Measurements from ENCODE around the gene NRP1.

Gene NRP1

GRCh38 chr10:33288127-33288526 lies 46.3 kb downstream of the NRP1 start:
- Histone ChIP-seq H2AK5ac (ENCODE audit: low read length) (no peak overlapping the region), H3K4me1 (ENCODE audit: control insufficient read depth in 1 of 2, insufficient read depth in 2 of 2, low read length in 2 of 2) (peaks cover 5% of the 10 kb centered on the region in 2 experiments), H2BK120ac (ENCODE audit: insufficient read depth, low read length, poor library complexity) (no peak overlapping the region), H4K8ac (ENCODE audit: low read depth, low read length) (no peak overlapping the region), H3K14ac (ENCODE audit: low read length) (no peak overlapping the region), H2BK5ac (ENCODE audit: low read depth, low read length, poor library complexity) (no peak overlapping the region), H3K4me2 (ENCODE audit: low read length) (no peak overlapping the region), H4K12ac (ENCODE audit: low read depth, low read length) (no peak overlapping the region), H3K79me1 (ENCODE audit: low read length) (peaks cover 8% of the 10 kb centered on the region), H3K18ac (ENCODE audit: low read length) (no peak overlapping the region), H3K27ac (ENCODE audit: low read depth, low read length) (no peak overlapping the region), H3K4ac (ENCODE audit: low read depth, low read length) (no peak overlapping the region), H3K9ac (ENCODE audit: low read length) (no peak overlapping the region), H3K79me2 (ENCODE audit: control insufficient read depth, insufficient read depth, low read length, poor library complexity) (no peaks in the 10 kb centered on the region), H3K4me3 (ENCODE audit: low read depth, low read length) (no peak overlapping the region), H2AFZ (ENCODE audit: insufficient read depth, low read length, poor library complexity) (no peak overlapping the region), H2BK12ac (ENCODE audit: low read length) (no peak overlapping the region), H3K36me3 (ENCODE audit: control insufficient read depth in 1 of 2, insufficient read depth in 2 of 2, low read length in 2 of 2) (peaks cover 0 to 3% of the 10 kb centered on the region in 2 experiments), H3K9me3 (ENCODE audit: insufficient read depth, low read depth, low read length) (no peaks in the 10 kb centered on the region), H3K23ac (ENCODE audit: low read length) (no peak overlapping the region), H4K91ac (ENCODE audit: low read depth, low read length) (no peak overlapping the region), H3K27me3 (ENCODE audit: insufficient read depth, low read length) (no peaks in the 10 kb centered on the region)
- WGBS (ENCODE audit: extremely low coverage, insufficient coverage, insufficient read length): no CpG with 5 or more reads among the region's 3 CpGs
- DNase-seq: no peak

- Histone ChIP-seq H4K12ac (ENCODE audit: low read depth, low read length) (no peak overlapping the region), H3K4ac (ENCODE audit: low read depth, low read length) (no peak overlapping the region), H3K79me2 (ENCODE audit: control insufficient read depth, insufficient read depth, low read length, poor library complexity) (no peaks in the 10 kb centered on the region), H3K79me1 (ENCODE audit: low read length) (peaks cover 8% of the 10 kb centered on the region), H2AK5ac (ENCODE audit: low read length) (no peak overlapping the region), H2BK120ac (ENCODE audit: insufficient read depth, low read length, poor library complexity) (no peak overlapping the region), H3K14ac (ENCODE audit: low read length) (no peak overlapping the region), H2AFZ (ENCODE audit: insufficient read depth, low read length, poor library complexity) (no peak overlapping the region), H2BK5ac (ENCODE audit: low read depth, low read length, poor library complexity) (no peak overlapping the region), H3K23ac (ENCODE audit: low read length) (no peak overlapping the region), H3K9ac (ENCODE audit: low read length) (no peak overlapping the region), H4K91ac (ENCODE audit: low read depth, low read length) (no peak overlapping the region), H3K4me1 (ENCODE audit: control insufficient read depth in 1 of 2, insufficient read depth in 2 of 2, low read length in 2 of 2) (peaks cover 5% of the 10 kb centered on the region in 2 experiments), H3K27ac (ENCODE audit: low read depth, low read length) (no peak overlapping the region), H2BK12ac (ENCODE audit: low read length) (no peak overlapping the region), H4K8ac (ENCODE audit: low read depth, low read length) (no peak overlapping the region), H3K4me2 (ENCODE audit: low read length) (no peak overlapping the region), H3K9me3 (ENCODE audit: insufficient read depth, low read depth, low read length) (no peaks in the 10 kb centered on the region), H3K27me3 (ENCODE audit: insufficient read depth, low read length) (no peaks in the 10 kb centered on the region), H3K4me3 (ENCODE audit: low read depth, low read length) (no peak overlapping the region), H3K36me3 (ENCODE audit: control insufficient read depth in 1 of 2, insufficient read depth in 2 of 2, low read length in 2 of 2) (peaks cover 0 to 3% of the 10 kb centered on the region in 2 experiments), H3K18ac (ENCODE audit: low read length) (no peak overlapping the region)
- WGBS (ENCODE audit: extremely low coverage, insufficient coverage, insufficient read length): no CpG with 5 or more reads among the region's 2 CpGs
- no peak for DNase-seq
Measured at GRCh38 chr10:33287112-33287511, 47.4 kb downstream of the NRP1 start.

GRCh38 chr10:33286157-33286934 lies 48.1 kb downstream of the NRP1 start:
- no peaks in the 10 kb centered on the region for H3K9me3 ChIP-seq (ENCODE audit: insufficient read depth, low read depth, low read length)
- no peak overlapping the region for H3K14ac ChIP-seq (ENCODE audit: low read length)
- no peak overlapping the region for H2BK120ac ChIP-seq (ENCODE audit: insufficient read depth, low read length, poor library complexity)
- H3K27ac ChIP-seq (ENCODE audit: low read depth, low read length): no peak overlapping the region
- peaks cover 0 to 3% of the 10 kb centered on the region in 2 experiments for H3K36me3 ChIP-seq (ENCODE audit: control insufficient read depth in 1 of 2, insufficient read depth in 2 of 2, low read length in 2 of 2)
- H2BK12ac ChIP-seq (ENCODE audit: low read length): no peak overlapping the region
- no peak overlapping the region for H2BK5ac ChIP-seq (ENCODE audit: low read depth, low read length, poor library complexity)
- WGBS (ENCODE audit: extremely low coverage, insufficient coverage, insufficient read length): no CpG with 5 or more reads among the region's 4 CpGs
- H4K8ac ChIP-seq (ENCODE audit: low read depth, low read length): no peak overlapping the region
- H3K4me1 ChIP-seq (ENCODE audit: control insufficient read depth in 1 of 2, insufficient read depth in 2 of 2, low read length in 2 of 2): peaks cover 2 to 3% of the 10 kb centered on the region in 2 experiments
- H3K4me3 ChIP-seq (ENCODE audit: low read depth, low read length): no peak overlapping the region
- H3K79me2 ChIP-seq (ENCODE audit: control insufficient read depth, insufficient read depth, low read length, poor library complexity): no peaks in the 10 kb centered on the region
- no peaks in the 10 kb centered on the region for H3K27me3 ChIP-seq (ENCODE audit: insufficient read depth, low read length)
- H3K4me2 ChIP-seq (ENCODE audit: low read length): no peak overlapping the region
- no peak overlapping the region for H2AFZ ChIP-seq (ENCODE audit: insufficient read depth, low read length, poor library complexity)
- H3K18ac ChIP-seq (ENCODE audit: low read length): no peak overlapping the region
- no peak overlapping the region for H4K91ac ChIP-seq (ENCODE audit: low read depth, low read length)
- peaks cover 6% of the 10 kb centered on the region for H3K79me1 ChIP-seq (ENCODE audit: low read length)
- H2AK5ac ChIP-seq (ENCODE audit: low read length): no peak overlapping the region
- DNase-seq: peak in 1 of 2 donors; percentile 39
- H4K12ac ChIP-seq (ENCODE audit: low read depth, low read length): no peak overlapping the region
- H3K23ac ChIP-seq (ENCODE audit: low read length): no peak overlapping the region
- no peak overlapping the region for H3K9ac ChIP-seq (ENCODE audit: low read length)
- no peak overlapping the region for H3K4ac ChIP-seq (ENCODE audit: low read depth, low read length)

GRCh38 chr10:33284945-33285344 lies 49.5 kb downstream of the NRP1 start:
- no peak overlapping the region for H3K23ac ChIP-seq (ENCODE audit: low read length)
- H3K36me3 ChIP-seq (ENCODE audit: control insufficient read depth in 1 of 2, insufficient read depth in 2 of 2, low read length in 2 of 2): peaks cover 0 to 3% of the 10 kb centered on the region in 2 experiments
- H3K79me1 ChIP-seq (ENCODE audit: low read length): no peaks in the 10 kb centered on the region
- no peak overlapping the region for H3K27ac ChIP-seq (ENCODE audit: low read depth, low read length)
- H3K4ac ChIP-seq (ENCODE audit: low read depth, low read length): no peak overlapping the region
- H2BK12ac ChIP-seq (ENCODE audit: low read length): no peak overlapping the region
- no peak overlapping the region for H2AFZ ChIP-seq (ENCODE audit: insufficient read depth, low read length, poor library complexity)
- no peaks in the 10 kb centered on the region for H3K79me2 ChIP-seq (ENCODE audit: control insufficient read depth, insufficient read depth, low read length, poor library complexity)
- H2BK120ac ChIP-seq (ENCODE audit: insufficient read depth, low read length, poor library complexity): no peak overlapping the region
- no peak overlapping the region for H3K14ac ChIP-seq (ENCODE audit: low read length)
- no peak for DNase-seq
- H3K4me1 ChIP-seq (ENCODE audit: control insufficient read depth in 1 of 2, insufficient read depth in 2 of 2, low read length in 2 of 2): no peaks in the 10 kb centered on the region
- H2AK5ac ChIP-seq (ENCODE audit: low read length): no peak overlapping the region
- no peak overlapping the region for H3K4me2 ChIP-seq (ENCODE audit: low read length)
- H3K18ac ChIP-seq (ENCODE audit: low read length): no peak overlapping the region
- no peak overlapping the region for H4K12ac ChIP-seq (ENCODE audit: low read depth, low read length)
- no CpG with 5 or more reads among the region's 2 CpGs for WGBS (ENCODE audit: extremely low coverage, insufficient coverage, insufficient read length)
- no peak overlapping the region for H4K8ac ChIP-seq (ENCODE audit: low read depth, low read length)
- H3K27me3 ChIP-seq (ENCODE audit: insufficient read depth, low read length): no peaks in the 10 kb centered on the region
- no peaks in the 10 kb centered on the region for H3K9me3 ChIP-seq (ENCODE audit: insufficient read depth, low read depth, low read length)
- H4K91ac ChIP-seq (ENCODE audit: low read depth, low read length): no peak overlapping the region
- H2BK5ac ChIP-seq (ENCODE audit: low read depth, low read length, poor library complexity): no peak overlapping the region
- no peak overlapping the region for H3K9ac ChIP-seq (ENCODE audit: low read length)
- no peak overlapping the region for H3K4me3 ChIP-seq (ENCODE audit: low read depth, low read length)
